MM.1S (cell line): ENCODE results near the gene CSGALNACT2.

Experiments
- DNase-seq: peaks from one replicate; pipeline ENCODE4 v3.0.0-alpha.2; 2015
- H2AFZ ChIP-seq: fragments of 300-600 bp; sonication (generic); 2 replicates; pipeline ENCODE4 v1.6.0; 2016; ENCODE audit warnings: antibody characterized with exemption, low read length
- H3F3A ChIP-seq: fragments of 300-600 bp; sonication (generic); 2 replicates; pipeline ENCODE4 v1.6.1; 2016; ENCODE audit warnings: mild to moderate bottlenecking, antibody characterized with exemption, low read length, moderate library complexity, mixed read lengths; ENCODE audit not compliant: insufficient read depth
- H3K27ac ChIP-seq: fragments of 300-600 bp; sonication (generic); 2 replicates; pipeline ENCODE4 v1.5.1; 2016; ENCODE audit warnings: mild to moderate bottlenecking, low read length
- H3K27me3 ChIP-seq: fragments of 300-600 bp; sonication (generic); replicated peaks from 2 replicates; pipeline ENCODE4 v1.6.0; 2016; ENCODE audit warnings: low read length; ENCODE audit not compliant: insufficient read depth
- H3K36me3 ChIP-seq: fragments of 300-600 bp; sonication (generic); replicated peaks from 2 replicates; pipeline ENCODE4 v1.6.1; 2016; ENCODE audit warnings: mild to moderate bottlenecking, low read length, mixed read lengths; ENCODE audit not compliant: insufficient read depth
- H3K4me1 ChIP-seq: fragments of 300-600 bp; sonication (generic); 2 replicates; pipeline ENCODE4 v1.6.1; 2016; ENCODE audit warnings: low read length, mixed read lengths
- H3K4me2 ChIP-seq: fragments of 300-600 bp; sonication (generic); 2 replicates; pipeline ENCODE4 v1.6.0; 2016; ENCODE audit warnings: low read depth, low read length
- H3K4me3 ChIP-seq: fragments of 300-600 bp; sonication (generic); 2 replicates; pipeline ENCODE4 v1.5.1; 2016; ENCODE audit warnings: low read length, mixed read lengths
- H3K79me2 ChIP-seq: fragments of 300-600 bp; sonication (generic); 2 replicates; pipeline ENCODE4 v1.6.1; 2016; ENCODE audit warnings: mixed run types, low read length, mixed read lengths
- H3K9ac ChIP-seq: fragments of 300-600 bp; sonication (generic); 2 replicates; pipeline ENCODE4 v1.6.1; 2016; ENCODE audit warnings: low read length, mixed read lengths
- H3K9me2 ChIP-seq: fragments of 300-600 bp; sonication (generic); replicated peaks from 2 replicates; pipeline ENCODE4 v1.6.1; 2016; ENCODE audit warnings: mild to moderate bottlenecking, low read length, mixed read lengths; ENCODE audit not compliant: insufficient read depth
- H3K9me3 ChIP-seq: fragments of 300-600 bp; sonication (generic); replicated peaks from 2 replicates; pipeline ENCODE4 v1.6.1; 2016; ENCODE audit warnings: mild to moderate bottlenecking, low read length, mixed read lengths; ENCODE audit not compliant: insufficient read depth
- H4K20me1 ChIP-seq: fragments of 300-600 bp; sonication (generic); 2 replicates; pipeline ENCODE4 v1.6.1; 2016; ENCODE audit warnings: mild to moderate bottlenecking, low read length, moderate library complexity, mixed read lengths; ENCODE audit not compliant: insufficient read depth
- CTCF ChIP-seq: fragments of 300-600 bp; sonication (generic); IDR thresholded peaks from 2 replicates; pipeline ENCODE4 v1.5.1; 2016; ENCODE audit warnings: antibody characterized with exemption, low read length, mixed read lengths
- EZH2 ChIP-seq: fragments of 300-600 bp; sonication (generic); optimal IDR thresholded peaks from 2 replicates; pipeline ENCODE3; 2017; ENCODE audit warnings: low read depth, mild to moderate bottlenecking, antibody characterized with exemption, low read length, mixed read lengths
- EZH2phosphoT487 ChIP-seq: fragments of 300-600 bp; sonication (generic); IDR thresholded peaks from 2 replicates; pipeline ENCODE4 v1.6.1; 2018; ENCODE audit warnings: antibody characterized with exemption, low read length

Gene CSGALNACT2

GRCh38 chr10:43131256-43131655, 7.0 kb upstream of the CSGALNACT2 start:
- no peaks in the 10 kb centered on the region for H3K79me2 ChIP-seq
- no peaks in the 10 kb centered on the region for H4K20me1 ChIP-seq
- peaks cover 47% of the 10 kb centered on the region for H3K4me1 ChIP-seq
- H3F3A ChIP-seq: peaks cover 11% of the 10 kb centered on the region
- H3K9ac ChIP-seq: no peak overlapping the region
- H3K4me3 ChIP-seq: no peak overlapping the region
- no peaks in the 10 kb centered on the region for H3K9me3 ChIP-seq
- no peak overlapping the region for H3K4me2 ChIP-seq
- H3K27me3 ChIP-seq: no peaks in the 10 kb centered on the region
- no peak for TF ChIP-seq CTCF
- no peak for TF ChIP-seq EZH2phosphoT487
- no peak for TF ChIP-seq EZH2
- H3K36me3 ChIP-seq: no peaks in the 10 kb centered on the region
- no peak for DNase-seq
- no peak overlapping the region for H2AFZ ChIP-seq
- H3K27ac ChIP-seq: no peak overlapping the region
- H3K9me2 ChIP-seq: no peaks in the 10 kb centered on the region

- peaks cover 11% of the 10 kb centered on the region for H3F3A ChIP-seq
- H2AFZ ChIP-seq: no peak overlapping the region
- peaks cover 47% of the 10 kb centered on the region for H3K4me1 ChIP-seq
- H3K9me2 ChIP-seq: no peaks in the 10 kb centered on the region
- no peaks in the 10 kb centered on the region for H3K36me3 ChIP-seq
- H3K27ac ChIP-seq: no peak overlapping the region
- no peaks in the 10 kb centered on the region for H3K9me3 ChIP-seq
- no peak overlapping the region for H3K9ac ChIP-seq
- H3K27me3 ChIP-seq: no peaks in the 10 kb centered on the region
- H3K4me2 ChIP-seq: no peak overlapping the region
- H3K79me2 ChIP-seq: no peaks in the 10 kb centered on the region
- TF ChIP-seq EZH2 (no peak), EZH2phosphoT487 (no peak), CTCF (no peak)
- no peak for DNase-seq
- H4K20me1 ChIP-seq: no peaks in the 10 kb centered on the region
- H3K4me3 ChIP-seq: no peak overlapping the region
Observed at GRCh38 chr10:43131906-43132305, 6.3 kb upstream of the CSGALNACT2 start.

GRCh38 chr10:43132867-43133787, 5.1 kb upstream of the CSGALNACT2 start:
- no peaks in the 10 kb centered on the region for H3K27me3 ChIP-seq
- DNase-seq: no peak
- H3K9me3 ChIP-seq: no peaks in the 10 kb centered on the region
- H3K4me1 ChIP-seq: peaks cover 37% of the 10 kb centered on the region
- H3K27ac ChIP-seq: no peak overlapping the region
- no peak overlapping the region for H3K4me3 ChIP-seq
- no peaks in the 10 kb centered on the region for H4K20me1 ChIP-seq
- no peak overlapping the region for H2AFZ ChIP-seq
- H3K9me2 ChIP-seq: no peaks in the 10 kb centered on the region
- H3F3A ChIP-seq: peaks cover 11% of the 10 kb centered on the region
- H3K9ac ChIP-seq: no peak overlapping the region
- no peak for TF ChIP-seq EZH2phosphoT487
- TF ChIP-seq CTCF: no peak
- no peak for TF ChIP-seq EZH2
- peaks cover 12% of the 10 kb centered on the region for H3K79me2 ChIP-seq
- no peaks in the 10 kb centered on the region for H3K36me3 ChIP-seq
- no peak overlapping the region for H3K4me2 ChIP-seq
